ENCODE measurements around the gene THUMPD2. TPM values are rescaled to one million over a fixed set of nuclear protein-coding genes. Genes with fewer than 3 reads are reported as not detected.

Gene THUMPD2
- total RNA-seq, 3 donors from 2014 or later: 8.3 to 38.2 (median 22.0) TPM

DNA sequence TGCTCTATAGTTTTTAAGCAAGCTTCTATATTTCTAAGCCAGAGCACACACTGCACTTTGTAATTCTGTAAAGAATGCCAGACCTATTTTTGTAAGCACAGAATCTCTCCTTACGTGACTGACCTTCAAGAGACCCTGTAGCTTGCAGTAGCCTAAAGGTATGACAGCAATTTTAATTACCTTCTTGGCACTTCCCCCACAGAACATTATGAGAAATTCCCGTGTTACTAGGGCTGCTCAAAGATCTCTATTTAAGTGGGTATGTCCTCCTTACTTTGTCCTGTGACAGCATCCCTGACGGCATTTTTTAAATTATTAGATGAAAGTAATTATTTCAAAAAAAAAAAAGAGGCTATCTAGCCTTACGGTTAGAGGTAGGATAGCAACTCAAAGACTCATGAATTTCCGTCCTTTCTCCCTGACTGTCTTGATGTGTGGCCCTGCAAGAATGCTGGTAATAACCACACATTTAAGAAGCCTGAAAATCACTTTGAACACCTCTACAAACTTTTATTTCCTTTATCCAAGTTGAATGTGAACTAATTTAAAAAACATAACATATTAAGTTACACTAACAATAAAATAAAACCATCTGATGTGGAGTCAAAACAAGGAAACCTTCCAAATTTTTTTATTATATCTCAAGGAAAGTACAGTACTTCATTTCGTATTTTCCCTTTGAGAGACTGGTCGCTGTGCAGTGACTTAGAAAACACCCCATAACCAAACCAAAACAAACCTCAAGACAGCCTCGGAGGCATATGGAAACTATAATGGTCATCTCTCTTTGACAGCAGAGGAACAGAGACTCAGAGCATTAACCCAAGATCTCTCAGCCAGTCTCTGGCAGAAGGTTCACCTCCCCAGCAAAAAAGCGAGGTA, 54.9 kb downstream of the THUMPD2 start:
- no peak overlapping the region for H3K4me3 ChIP-seq
- no peak for DNase-seq (ENCODE audit: low spot score in 2 of 2)
- H3K36me3 ChIP-seq: no peaks in the 10 kb centered on the region
- H3K27me3 ChIP-seq: no peaks in the 10 kb centered on the region
- TF ChIP-seq POLR2AphosphoS5 (IDR thresholded peaks at IDR 0.05): no peak
- TF ChIP-seq POLR2A (IDR thresholded peaks at IDR 0.05): no peak
- TF ChIP-seq, protein P1, sequence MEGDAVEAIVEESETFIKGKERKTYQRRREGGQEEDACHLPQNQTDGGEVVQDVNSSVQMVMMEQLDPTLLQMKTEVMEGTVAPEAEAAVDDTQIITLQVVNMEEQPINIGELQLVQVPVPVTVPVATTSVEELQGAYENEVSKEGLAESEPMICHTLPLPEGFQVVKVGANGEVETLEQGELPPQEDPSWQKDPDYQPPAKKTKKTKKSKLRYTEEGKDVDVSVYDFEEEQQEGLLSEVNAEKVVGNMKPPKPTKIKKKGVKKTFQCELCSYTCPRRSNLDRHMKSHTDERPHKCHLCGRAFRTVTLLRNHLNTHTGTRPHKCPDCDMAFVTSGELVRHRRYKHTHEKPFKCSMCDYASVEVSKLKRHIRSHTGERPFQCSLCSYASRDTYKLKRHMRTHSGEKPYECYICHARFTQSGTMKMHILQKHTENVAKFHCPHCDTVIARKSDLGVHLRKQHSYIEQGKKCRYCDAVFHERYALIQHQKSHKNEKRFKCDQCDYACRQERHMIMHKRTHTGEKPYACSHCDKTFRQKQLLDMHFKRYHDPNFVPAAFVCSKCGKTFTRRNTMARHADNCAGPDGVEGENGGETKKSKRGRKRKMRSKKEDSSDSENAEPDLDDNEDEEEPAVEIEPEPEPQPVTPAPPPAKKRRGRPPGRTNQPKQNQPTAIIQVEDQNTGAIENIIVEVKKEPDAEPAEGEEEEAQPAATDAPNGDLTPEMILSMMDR (IDR thresholded peaks at IDR 0.05): no peak
- intact Hi-C loops (cut with DNase I; ENCODE audit: low total_unique reads): no loop called here
- no peaks in the 10 kb centered on the region for H3K9me3 ChIP-seq
- peak overlapping the region; percentile 87 to 88 for H3K27ac ChIP-seq
- peaks cover 0 to 14% of the 10 kb centered on the region in 2 donors for H3K4me1 ChIP-seq

DNA sequence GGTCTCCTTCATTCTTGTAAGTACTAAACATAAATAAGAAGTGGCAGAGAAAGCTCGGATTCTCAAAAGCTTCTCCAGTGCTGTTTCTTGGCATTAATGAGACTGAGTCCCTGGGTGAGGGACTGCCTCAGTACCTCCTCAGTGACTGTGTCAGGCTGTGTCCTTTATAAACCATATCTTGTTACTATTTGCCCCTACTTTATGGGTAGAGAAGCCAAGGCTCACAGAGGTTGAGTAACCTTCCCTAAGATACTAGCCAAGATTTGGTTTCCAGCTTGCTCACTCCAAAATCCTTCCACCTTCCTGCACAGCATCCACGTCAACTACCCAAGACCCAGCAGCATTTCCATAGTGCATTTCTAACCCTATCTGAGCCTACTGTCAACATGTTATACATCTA, 55.6 kb downstream of the THUMPD2 start:
- Histone ChIP-seq H3K4me1 (peaks cover 0 to 14% of the 10 kb centered on the region in 2 donors), H3K27me3 (no peaks in the 10 kb centered on the region), H3K27ac (peak overlapping the region; percentile 53 to 87), H3K36me3 (no peaks in the 10 kb centered on the region), H3K9me3 (no peaks in the 10 kb centered on the region), H3K4me3 (no peak overlapping the region)
- TF ChIP-seq, protein P1 (IDR thresholded peaks at IDR 0.05): no peak
- TF ChIP-seq POLR2A (IDR thresholded peaks at IDR 0.05) (no peak), POLR2AphosphoS5 (IDR thresholded peaks at IDR 0.05) (no peak)
- intact Hi-C loops (cut with DNase I; ENCODE audit: low total_unique reads): no loop called here
- DNase-seq (ENCODE audit: low spot score in 2 of 2): no peak

DNA sequence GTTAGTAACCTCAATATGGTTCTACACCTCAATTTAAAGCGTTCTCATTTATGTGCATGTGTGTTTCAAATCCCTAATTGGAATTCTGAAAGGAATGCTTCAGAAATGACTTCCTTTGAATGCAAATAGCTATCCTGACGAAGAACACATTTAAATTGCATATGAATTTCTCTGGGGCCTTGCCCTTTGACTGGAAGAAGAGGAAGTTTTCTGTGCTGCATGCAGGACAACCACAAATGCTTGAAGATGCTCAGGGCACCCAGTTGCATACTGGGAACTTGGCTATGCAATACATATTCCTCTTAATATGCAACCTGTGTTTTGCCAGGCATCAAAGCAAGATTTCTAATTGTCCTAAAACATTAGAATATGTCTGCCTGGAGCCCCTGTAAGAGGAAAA, 58.1 kb downstream of the THUMPD2 start:
- intact Hi-C loops (cut with DNase I; ENCODE audit: low total_unique reads): no loop called here
- H3K27ac ChIP-seq: peak overlapping the region; percentile 31 to 53
- H3K27me3 ChIP-seq: no peaks in the 10 kb centered on the region
- TF ChIP-seq POLR2AphosphoS5 (IDR thresholded peaks at IDR 0.05): no peak
- TF ChIP-seq, protein P1 (IDR thresholded peaks at IDR 0.05): no peak
- no peak for TF ChIP-seq POLR2A (IDR thresholded peaks at IDR 0.05)
- no peak for DNase-seq (ENCODE audit: low spot score in 2 of 2)
- no peaks in the 10 kb centered on the region for H3K9me3 ChIP-seq
- peaks cover 0 to 14% of the 10 kb centered on the region in 2 donors for H3K4me1 ChIP-seq
- no peak overlapping the region for H3K4me3 ChIP-seq
- H3K36me3 ChIP-seq: no peaks in the 10 kb centered on the region

DNA sequence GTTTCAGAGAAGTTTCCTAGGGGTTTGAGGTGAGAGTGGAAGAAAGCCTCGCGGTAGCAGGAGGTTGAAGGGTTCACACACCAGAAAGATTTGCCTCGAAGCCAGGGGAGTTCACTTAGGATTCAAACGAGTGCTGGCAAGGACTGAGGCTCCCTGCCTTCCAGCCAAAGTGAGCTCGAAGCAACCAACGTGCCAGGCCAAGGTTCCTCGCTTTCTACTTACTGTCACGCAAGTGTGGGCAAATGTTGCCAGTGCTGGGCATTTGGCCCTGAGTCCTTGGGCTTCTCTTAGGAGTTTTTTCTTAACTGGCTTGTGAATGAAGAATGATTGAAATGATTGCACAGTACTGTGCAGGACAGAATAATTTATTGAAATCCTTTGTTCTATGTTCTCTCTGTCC, 59.7 kb downstream of the THUMPD2 start:
- no peak for TF ChIP-seq POLR2AphosphoS5 (IDR thresholded peaks at IDR 0.05)
- no peak for TF ChIP-seq POLR2A (IDR thresholded peaks at IDR 0.05)
- TF ChIP-seq, protein P1 (IDR thresholded peaks at IDR 0.05): no peak
- Histone ChIP-seq H3K9me3 (no peaks in the 10 kb centered on the region), H3K36me3 (no peaks in the 10 kb centered on the region), H3K4me3 (no peak overlapping the region), H3K4me1 (peaks cover 0 to 7% of the 10 kb centered on the region in 2 donors), H3K27me3 (no peaks in the 10 kb centered on the region), H3K27ac (peak overlapping the region; percentile 44 to 55)
- intact Hi-C loops (cut with DNase I; ENCODE audit: low total_unique reads): no loop called here
- peak in 1 of 2 donors; percentile 84 for DNase-seq (ENCODE audit: low spot score in 2 of 2)

DNA sequence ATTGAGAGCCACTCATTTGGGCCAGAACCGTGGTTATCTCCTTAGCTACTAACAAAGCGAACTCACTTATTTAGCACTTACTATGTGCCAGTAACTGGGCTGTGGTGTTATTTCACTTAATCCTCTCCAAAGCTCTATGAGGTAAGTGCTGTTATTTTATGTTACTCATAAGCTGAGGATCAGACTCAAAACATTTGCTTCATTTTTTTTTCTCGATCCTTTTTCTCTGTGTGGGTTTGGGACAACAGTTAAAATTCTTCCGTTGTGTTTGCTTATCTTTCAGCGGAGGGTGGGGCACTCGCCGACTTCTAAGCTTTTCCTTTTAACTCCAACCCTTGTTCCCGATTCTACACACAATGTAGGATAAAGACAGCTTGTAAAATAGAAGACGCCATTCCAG, 60.6 kb downstream of the THUMPD2 start:
- Histone ChIP-seq H3K9me3 (no peaks in the 10 kb centered on the region), H3K4me3 (no peak overlapping the region), H3K4me1 (peaks cover 0 to 2% of the 10 kb centered on the region in 2 donors), H3K27me3 (no peaks in the 10 kb centered on the region), H3K27ac (peak overlapping the region in 1 of 2 donors; percentile 27), H3K36me3 (no peaks in the 10 kb centered on the region)
- intact Hi-C loops (cut with DNase I; ENCODE audit: low total_unique reads): no loop called here
- TF ChIP-seq, protein P1 (IDR thresholded peaks at IDR 0.05): no peak
- TF ChIP-seq POLR2A (IDR thresholded peaks at IDR 0.05): no peak
- TF ChIP-seq POLR2AphosphoS5 (IDR thresholded peaks at IDR 0.05): no peak
- DNase-seq (ENCODE audit: low spot score in 2 of 2): no peak

Measured in breast epithelium (tissue), 4 donors.